Measurements from ENCODE around the gene C1QTNF6.

The C1QTNF6 gene

DNA sequence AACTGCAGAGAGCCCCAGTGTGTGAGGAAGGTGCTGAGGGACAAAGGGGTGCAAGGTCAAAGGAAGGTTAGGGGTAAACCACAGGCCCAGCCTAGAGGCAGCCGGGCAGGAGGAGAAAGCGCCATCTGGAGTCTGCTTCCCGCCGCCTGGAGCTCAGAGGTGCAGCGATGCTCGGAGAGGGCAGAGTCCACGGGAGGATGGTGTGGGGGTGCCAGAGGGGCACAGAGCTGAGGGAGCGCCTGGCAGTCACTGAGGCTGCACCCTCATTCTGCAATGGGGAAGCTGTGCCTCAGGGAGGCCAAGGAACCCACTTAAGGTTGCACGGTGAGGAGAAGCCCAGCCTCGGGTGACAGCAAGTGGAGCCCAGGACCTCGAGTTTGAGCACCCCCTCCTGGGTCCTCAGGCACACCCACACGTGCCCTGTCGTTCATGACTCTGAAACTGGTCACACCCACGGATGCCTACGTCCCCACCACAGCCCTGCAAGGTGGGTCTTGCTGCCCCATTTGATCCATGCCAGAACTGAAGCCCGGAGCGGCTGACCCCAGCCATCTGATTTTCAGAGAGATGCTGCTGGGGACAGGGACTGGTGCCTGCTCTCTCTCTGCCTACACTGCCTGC is 39.9 kb downstream of the C1QTNF6 start:
- Mint-ChIP-seq H3K4me1 (peaks cover 34% of the 10 kb centered on the region), H3K27ac (no peak overlapping the region), H3K4me3 (no peak overlapping the region), H3K27me3 (ENCODE audit: low read depth, poor library complexity) (peaks cover 26% of the 10 kb centered on the region), H3K9me3 (peaks cover 22% of the 10 kb centered on the region), H3K36me3 (ENCODE audit: low read depth) (peaks cover 5% of the 10 kb centered on the region)
- TF ChIP-seq, protein P1, sequence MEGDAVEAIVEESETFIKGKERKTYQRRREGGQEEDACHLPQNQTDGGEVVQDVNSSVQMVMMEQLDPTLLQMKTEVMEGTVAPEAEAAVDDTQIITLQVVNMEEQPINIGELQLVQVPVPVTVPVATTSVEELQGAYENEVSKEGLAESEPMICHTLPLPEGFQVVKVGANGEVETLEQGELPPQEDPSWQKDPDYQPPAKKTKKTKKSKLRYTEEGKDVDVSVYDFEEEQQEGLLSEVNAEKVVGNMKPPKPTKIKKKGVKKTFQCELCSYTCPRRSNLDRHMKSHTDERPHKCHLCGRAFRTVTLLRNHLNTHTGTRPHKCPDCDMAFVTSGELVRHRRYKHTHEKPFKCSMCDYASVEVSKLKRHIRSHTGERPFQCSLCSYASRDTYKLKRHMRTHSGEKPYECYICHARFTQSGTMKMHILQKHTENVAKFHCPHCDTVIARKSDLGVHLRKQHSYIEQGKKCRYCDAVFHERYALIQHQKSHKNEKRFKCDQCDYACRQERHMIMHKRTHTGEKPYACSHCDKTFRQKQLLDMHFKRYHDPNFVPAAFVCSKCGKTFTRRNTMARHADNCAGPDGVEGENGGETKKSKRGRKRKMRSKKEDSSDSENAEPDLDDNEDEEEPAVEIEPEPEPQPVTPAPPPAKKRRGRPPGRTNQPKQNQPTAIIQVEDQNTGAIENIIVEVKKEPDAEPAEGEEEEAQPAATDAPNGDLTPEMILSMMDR (IDR thresholded peaks at IDR 0.05): no peak
- DNase-seq: no peak

DNA sequence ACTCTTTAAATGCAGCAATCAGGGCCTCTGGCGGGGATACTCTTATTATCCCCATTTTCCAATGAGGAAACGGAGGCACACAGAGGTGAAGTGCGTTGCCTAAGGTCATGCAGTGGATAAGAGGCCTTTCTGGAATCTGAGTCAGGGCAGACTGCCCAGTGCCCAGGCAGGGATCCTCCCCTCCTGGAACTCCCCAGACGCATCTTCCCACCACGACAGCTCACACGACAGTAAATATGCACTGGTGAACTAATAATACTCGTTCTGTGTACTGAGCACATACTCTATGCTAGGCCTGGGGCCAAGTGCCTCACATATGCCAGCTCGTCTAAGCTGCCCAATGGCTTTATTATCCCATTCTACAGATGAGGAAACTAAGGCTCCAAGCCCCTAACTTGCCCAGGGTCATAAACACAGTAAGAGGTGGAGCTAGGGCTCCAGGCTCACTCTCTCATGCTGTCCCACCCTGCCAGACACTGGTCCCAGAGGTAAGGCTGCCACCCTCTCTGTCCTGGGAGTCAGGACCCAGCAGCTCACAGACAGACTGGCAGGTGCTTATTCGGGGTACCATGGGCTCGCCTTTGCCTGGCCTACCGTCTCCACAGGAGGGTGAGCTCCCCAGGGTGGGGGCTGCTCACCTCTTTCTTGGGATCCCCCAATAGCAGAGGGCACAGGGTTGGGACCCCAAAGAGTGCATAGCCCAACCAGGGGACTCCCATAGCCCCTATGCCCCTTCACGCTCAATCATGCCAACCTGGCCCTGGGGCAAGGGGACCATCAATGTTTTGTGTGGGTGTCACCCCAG is 40.7 kb downstream of the C1QTNF6 start:
- H3K9me3 Mint-ChIP-seq: peaks cover 20% of the 10 kb centered on the region
- H3K36me3 Mint-ChIP-seq (ENCODE audit: low read depth): peaks cover 5% of the 10 kb centered on the region
- H3K4me3 Mint-ChIP-seq: no peak overlapping the region
- peaks cover 34% of the 10 kb centered on the region for H3K4me1 Mint-ChIP-seq
- TF ChIP-seq, protein P1 (IDR thresholded peaks at IDR 0.05): no peak
- peaks cover 26% of the 10 kb centered on the region for H3K27me3 Mint-ChIP-seq (ENCODE audit: low read depth, poor library complexity)
- H3K27ac Mint-ChIP-seq: no peak overlapping the region
- DNase-seq: no peak

DNA sequence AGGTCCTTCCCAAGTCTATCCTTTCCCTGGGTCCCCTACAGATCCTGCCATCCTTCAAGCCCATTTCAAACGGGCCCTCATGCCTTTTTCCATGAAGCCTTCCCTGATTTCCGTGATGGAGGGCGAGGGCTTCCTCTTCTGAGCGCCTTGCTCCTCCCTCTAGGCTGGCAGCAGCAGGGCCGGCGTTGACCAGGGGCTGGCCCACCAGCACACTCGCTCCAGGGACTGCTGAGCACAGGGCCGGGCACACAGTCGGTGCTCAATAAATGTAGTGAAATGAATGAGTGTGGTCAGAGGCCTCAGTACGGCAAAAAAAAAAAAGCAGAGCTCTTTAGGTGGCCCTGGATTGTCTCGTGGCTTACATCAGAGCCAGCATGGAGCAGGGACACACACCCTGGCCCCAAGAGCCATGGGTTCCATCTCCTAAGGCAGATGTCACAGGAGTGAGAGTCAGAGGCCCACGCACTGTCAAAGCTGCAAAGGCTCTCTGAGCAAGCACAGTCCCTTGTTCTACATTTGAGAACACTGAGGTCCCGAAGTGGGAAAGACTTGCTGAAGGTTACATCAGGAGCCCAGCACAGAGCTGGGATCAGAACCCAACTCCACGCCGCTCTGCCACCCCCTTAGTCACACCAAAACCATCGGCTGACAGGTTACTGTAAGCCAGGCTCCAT is 41.4 kb downstream of the C1QTNF6 start:
- Mint-ChIP-seq H3K27ac (no peak overlapping the region), H3K4me1 (peaks cover 34% of the 10 kb centered on the region), H3K9me3 (peaks cover 12% of the 10 kb centered on the region), H3K27me3 (ENCODE audit: low read depth, poor library complexity) (peaks cover 26% of the 10 kb centered on the region), H3K36me3 (ENCODE audit: low read depth) (peaks cover 4% of the 10 kb centered on the region), H3K4me3 (no peak overlapping the region)
- no peak for DNase-seq
- TF ChIP-seq, protein P1 (IDR thresholded peaks at IDR 0.05): no peak

DNA sequence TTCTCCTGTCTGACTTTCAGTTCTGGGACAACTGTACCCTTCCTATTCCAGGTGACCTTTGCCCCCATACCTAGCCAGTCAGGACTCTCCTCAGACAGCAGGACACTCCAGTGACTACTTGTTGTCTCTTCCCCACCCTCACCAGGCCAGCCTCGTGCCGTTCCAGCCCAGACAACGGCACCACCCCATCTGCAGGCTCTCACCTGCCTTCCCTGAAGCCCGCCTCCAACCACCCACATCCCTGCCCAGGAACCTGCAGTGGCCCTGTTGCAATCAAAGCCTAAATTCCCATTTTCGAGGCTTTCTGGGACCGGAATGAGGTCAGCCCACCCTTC is 42.0 kb downstream of the C1QTNF6 start:
- no peak overlapping the region for H3K27ac Mint-ChIP-seq
- no peak overlapping the region for H3K4me3 Mint-ChIP-seq
- H3K27me3 Mint-ChIP-seq (ENCODE audit: low read depth, poor library complexity): peaks cover 30% of the 10 kb centered on the region
- no peaks in the 10 kb centered on the region for H3K36me3 Mint-ChIP-seq (ENCODE audit: low read depth)
- TF ChIP-seq, protein P1 (IDR thresholded peaks at IDR 0.05): no peak
- H3K9me3 Mint-ChIP-seq: peaks cover 6% of the 10 kb centered on the region
- H3K4me1 Mint-ChIP-seq: peaks cover 34% of the 10 kb centered on the region
- DNase-seq: no peak

DNA sequence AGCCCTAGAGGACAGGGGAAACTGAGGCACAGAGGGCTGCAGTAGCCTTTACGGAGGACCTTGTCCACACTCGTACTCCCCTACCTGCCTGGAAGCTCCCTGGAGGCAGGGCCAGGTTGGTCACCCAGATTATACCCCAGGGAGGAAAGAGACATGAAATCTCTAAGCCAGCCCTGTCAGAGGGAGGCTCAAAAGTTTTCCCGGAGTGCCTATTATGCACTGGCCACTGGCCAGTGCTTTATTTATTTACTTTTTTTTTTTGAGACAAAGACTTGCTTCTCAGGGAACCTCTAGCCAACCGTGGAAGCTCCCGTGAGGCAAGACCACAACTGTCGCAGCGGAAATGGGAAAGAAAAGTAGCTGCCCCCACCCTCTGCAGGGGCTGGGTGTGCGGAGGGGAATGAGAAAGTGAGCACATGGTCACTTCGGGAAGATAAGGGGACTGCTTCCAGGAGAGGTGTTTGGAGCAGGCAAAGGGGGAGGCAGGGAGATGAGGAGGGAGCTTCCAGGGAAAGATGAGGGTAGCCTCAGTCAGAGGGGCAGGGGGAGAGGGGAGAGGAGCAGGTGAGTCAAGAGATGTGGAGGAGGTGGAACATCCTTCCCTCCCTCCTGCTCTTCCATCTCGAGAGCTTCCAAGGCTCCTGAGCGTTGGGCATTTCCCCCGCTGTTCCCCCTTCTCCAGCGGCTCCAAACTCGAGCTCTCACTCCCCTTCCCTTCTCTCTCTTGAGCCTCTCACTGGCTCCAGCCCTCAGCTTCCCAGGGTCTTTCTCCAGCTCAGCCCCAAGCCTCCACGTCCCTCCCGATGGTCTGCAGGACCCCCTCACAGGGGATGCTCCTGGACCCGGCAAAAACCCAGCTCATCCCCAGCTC is 42.6 kb downstream of the C1QTNF6 start:
- no peaks in the 10 kb centered on the region for H3K9me3 Mint-ChIP-seq
- DNase-seq: no peak
- TF ChIP-seq, protein P1 (IDR thresholded peaks at IDR 0.05): no peak
- no peaks in the 10 kb centered on the region for H3K36me3 Mint-ChIP-seq (ENCODE audit: low read depth)
- H3K4me1 Mint-ChIP-seq: peaks cover 34% of the 10 kb centered on the region
- H3K4me3 Mint-ChIP-seq: no peak overlapping the region
- no peak overlapping the region for H3K27ac Mint-ChIP-seq
- H3K27me3 Mint-ChIP-seq (ENCODE audit: low read depth, poor library complexity): peaks cover 34% of the 10 kb centered on the region

Measured in nephron progenitor cell (in vitro differentiated cells).